PC-3 (cell line): Measurements from ENCODE around the gene KCNQ4. TPM values are rescaled to one million over a fixed set of nuclear protein-coding genes. Genes with fewer than 3 reads are reported as not detected.
A peak's percentile ranks its signal among the peaks of the same experiment; 100 is the strongest.

Source experiments
- ATAC-seq: fragments of 200-7000 bp; cut with Tn5 transposase; 2 replicates; pipeline ENCODE4 v1.9.1; 2020; ENCODE audit warnings: mild to moderate bottlenecking, moderate library complexity
- BruUV-seq: library from RNA; stranded (reverse); fragments of 400-500 nt; replicated peaks from 2 replicates; lab custom pipeline; 2021; lab: Mats Ljungman, UMichigan
- CTCF ChIA-PET: fragments of 300-600 bp; sonication (Branson Sonifier 250); formaldehyde crosslinking; loops from one replicate; lab custom pipeline; 2022; ENCODE audit warnings: antibody characterized with exemption; lab: Charles Lee
- POLR2A ChIA-PET: fragments of 300-600 bp; sonication (Branson Sonifier 250); formaldehyde crosslinking; loops from one replicate; lab custom pipeline; 2022; ENCODE audit warnings: antibody characterized with exemption; ENCODE audit not compliant: unreplicated experiment; lab: Charles Lee
- DNase-seq: peaks from one replicate; pipeline ENCODE4 v3.0.0-alpha.2; 2015
- H2AFZ ChIP-seq: fragments of 300-600 bp; sonication (generic); 2 replicates; pipeline ENCODE4 v1.6.0; 2016; ENCODE audit warnings: antibody characterized with exemption, low read length
- H3F3A ChIP-seq: fragments of 300-600 bp; sonication (generic); one replicate; pipeline ENCODE4 v1.6.0; 2017; ENCODE audit warnings: antibody characterized with exemption, low read length, control low read depth, mild to moderate bottlenecking; ENCODE audit not compliant: unreplicated experiment
- H3K27ac ChIP-seq: fragments of 300-600 bp; sonication (generic); 2 replicates; pipeline ENCODE4 v1.5.1; 2016; ENCODE audit warnings: mild to moderate bottlenecking, low read length
- H3K27me3 ChIP-seq: fragments of 300-600 bp; sonication (generic); 2 replicates; pipeline ENCODE4 v1.6.1; 2016; ENCODE audit warnings: low read length, mixed read lengths
- H3K36me3 ChIP-seq: fragments of 300-600 bp; sonication (generic); 2 replicates; pipeline ENCODE4 v1.6.1; 2016; ENCODE audit warnings: low read depth, mixed run types, low read length, mixed read lengths
- H3K4me1 ChIP-seq: fragments of 300-600 bp; sonication (generic); 2 replicates; pipeline ENCODE4 v1.5.1; 2016; ENCODE audit warnings: low read length; ENCODE audit not compliant: insufficient read depth
- H3K4me2 ChIP-seq: fragments of 300-600 bp; sonication (generic); 2 replicates; pipeline ENCODE4 v1.6.0; 2016; ENCODE audit warnings: low read length
- H3K4me3 ChIP-seq: fragments of 300-600 bp; sonication (generic); 2 replicates; pipeline ENCODE4 v1.5.1; 2016; ENCODE audit warnings: mild to moderate bottlenecking, low read length, mixed read lengths
- H3K79me2 ChIP-seq: fragments of 300-600 bp; sonication (generic); 2 replicates; pipeline ENCODE4 v1.6.1; 2017; ENCODE audit warnings: low read length, mixed read lengths
- H3K9ac ChIP-seq: fragments of 300-600 bp; sonication (generic); 2 replicates; pipeline ENCODE4 v1.6.0; 2016; ENCODE audit warnings: mild to moderate bottlenecking, low read length
- H3K9me2 ChIP-seq: fragments of 300-600 bp; sonication (generic); replicated peaks from 2 replicates; pipeline ENCODE4 v1.6.1; 2016; ENCODE audit warnings: mixed run types, low read length, mixed read lengths
- H3K9me3 ChIP-seq: fragments of 300-600 bp; sonication (generic); 2 replicates; pipeline ENCODE4 v1.6.1; 2016; ENCODE audit warnings: low read length, mixed read lengths
- H4K20me1 ChIP-seq: fragments of 300-600 bp; sonication (generic); 2 replicates; pipeline ENCODE4 v1.6.1; 2016; ENCODE audit warnings: low read length, mixed read lengths
- CTCF ChIP-seq: fragments of 300-600 bp; sonication (generic); conservative IDR thresholded peaks from 2 replicates; pipeline ENCODE4 v1.5.1; 2017; ENCODE audit warnings: antibody characterized with exemption, low read depth, mild to moderate bottlenecking, low read length
- EZH2 ChIP-seq: fragments of 300-600 bp; sonication (generic); IDR thresholded peaks from one replicate; pipeline ENCODE4 v1.6.1; 2017; ENCODE audit warnings: antibody characterized with exemption, mild to moderate bottlenecking, low read length; ENCODE audit not compliant: unreplicated experiment
- EZH2phosphoT487 ChIP-seq: fragments of 300-600 bp; sonication (generic); IDR thresholded peaks from 2 replicates; pipeline ENCODE4 v1.6.1; 2018; ENCODE audit warnings: mild to moderate bottlenecking, antibody characterized with exemption, low read length, borderline replicate concordance
- intact Hi-C: fragments of 100-400 bp; cut with micrococcal nuclease; formaldehyde crosslinking; loops from 2 replicates; pipeline ENCODE4 v1.9.0; 2023
- total RNA-seq: library from RNA; depleted of rRNA; stranded (reverse); fragments of >200 nt; gene quantifications from 2 replicates; pipeline ENCODE4 v1.2.3, GENCODE V29; 2014

Gene KCNQ4
- total RNA-seq, 1 experiment from 2014 or later = 2.5 TPM

DNA sequence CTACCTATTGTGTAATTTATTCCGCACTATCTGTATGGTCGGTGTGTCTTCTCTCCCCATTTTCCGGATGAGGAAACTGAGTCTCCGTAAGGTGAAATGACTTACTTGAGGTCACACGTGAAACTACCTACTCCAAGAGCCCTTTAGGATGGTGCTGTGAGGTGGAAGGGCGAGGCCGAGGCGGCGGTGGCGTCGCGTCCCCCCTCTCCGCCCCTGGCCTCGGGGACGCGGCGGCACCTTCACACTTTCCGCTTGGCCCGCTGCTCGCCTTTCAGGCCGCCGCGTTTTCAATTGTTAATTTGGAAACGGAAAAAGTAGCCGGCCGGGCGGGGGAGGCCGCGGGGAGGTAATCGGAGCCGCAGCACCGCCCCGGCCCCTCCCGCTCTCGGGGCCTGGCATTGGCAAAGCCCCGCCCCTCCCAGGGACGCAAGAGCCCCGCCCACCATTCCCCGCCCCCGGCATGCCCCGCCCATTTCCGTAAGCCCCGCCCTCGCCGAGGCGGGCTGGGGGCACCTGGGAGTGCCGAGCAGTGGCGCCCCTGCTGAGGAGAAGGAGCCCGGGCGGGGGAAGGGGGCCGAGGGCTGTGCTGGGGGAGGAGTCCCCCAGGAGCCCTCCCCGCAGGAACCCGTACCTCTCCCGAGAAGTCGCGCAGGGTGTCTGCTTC lies 18.6 kb downstream of the KCNQ4 start:
- no peaks in the 10 kb centered on the region for H4K20me1 ChIP-seq
- H3K4me2 ChIP-seq = peak overlapping the region; percentile 87
- no peaks in the 10 kb centered on the region for H3K9me2 ChIP-seq
- ChIA-PET POLR2A (no interaction called here), CTCF (no interaction called here)
- no peaks in the 10 kb centered on the region for H3K36me3 ChIP-seq
- H3K9ac ChIP-seq = no peak overlapping the region
- intact Hi-C loops = no loop called here
- no peaks in the 10 kb centered on the region for H3K27me3 ChIP-seq
- no peaks in the 10 kb centered on the region for H3K79me2 ChIP-seq
- H3K27ac ChIP-seq = no peak overlapping the region
- H3K4me1 ChIP-seq = peaks cover 7% of the 10 kb centered on the region
- DNase-seq (peak; percentile 75), ATAC-seq (peak; percentile 87)
- TF ChIP-seq CTCF = no peak
- no peak for TF ChIP-seq EZH2phosphoT487
- no peak for TF ChIP-seq EZH2
- peak overlapping the region; percentile 63 for H3K4me3 ChIP-seq
- no peaks in the 10 kb centered on the region for H3F3A ChIP-seq
- H2AFZ ChIP-seq = peak overlapping the region; percentile 89
- BruUV-seq = no TSS peak
- H3K9me3 ChIP-seq = no peaks in the 10 kb centered on the region

DNA sequence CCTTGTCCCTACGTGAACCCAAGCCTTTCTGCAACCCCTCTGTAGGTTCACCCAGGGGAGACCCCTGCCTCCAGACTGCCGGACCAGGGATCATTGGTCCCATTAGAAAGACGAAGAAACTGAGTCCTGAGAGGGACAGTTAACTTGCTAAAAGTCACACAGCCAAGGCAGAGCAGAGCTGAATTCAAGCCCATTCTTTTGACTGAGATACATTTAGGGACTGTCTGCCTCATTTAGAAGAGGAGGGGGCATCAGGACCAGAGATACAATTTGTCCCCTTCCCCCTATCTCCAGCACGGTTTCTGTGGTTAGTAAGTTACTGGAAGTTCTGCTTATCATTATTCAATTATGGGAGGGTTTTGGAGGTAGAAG lies 19.1 kb downstream of the KCNQ4 start:
- POLR2A ChIA-PET = no interaction called here
- Histone ChIP-seq H4K20me1 (no peaks in the 10 kb centered on the region), H3K36me3 (no peaks in the 10 kb centered on the region), H3K27me3 (no peaks in the 10 kb centered on the region), H3K9me2 (no peaks in the 10 kb centered on the region), H3K4me2 (no peak overlapping the region), H3K9me3 (no peaks in the 10 kb centered on the region), H2AFZ (no peak overlapping the region), H3F3A (no peaks in the 10 kb centered on the region), H3K9ac (no peak overlapping the region), H3K27ac (no peak overlapping the region), H3K4me1 (peaks cover 7% of the 10 kb centered on the region), H3K4me3 (no peak overlapping the region), H3K79me2 (no peaks in the 10 kb centered on the region)
- no TSS peak for BruUV-seq
- CTCF ChIA-PET = no interaction called here
- no peak for TF ChIP-seq CTCF
- TF ChIP-seq EZH2phosphoT487 = no peak
- no peak for DNase-seq
- intact Hi-C loops = no loop called here
- ATAC-seq = no peak

DNA sequence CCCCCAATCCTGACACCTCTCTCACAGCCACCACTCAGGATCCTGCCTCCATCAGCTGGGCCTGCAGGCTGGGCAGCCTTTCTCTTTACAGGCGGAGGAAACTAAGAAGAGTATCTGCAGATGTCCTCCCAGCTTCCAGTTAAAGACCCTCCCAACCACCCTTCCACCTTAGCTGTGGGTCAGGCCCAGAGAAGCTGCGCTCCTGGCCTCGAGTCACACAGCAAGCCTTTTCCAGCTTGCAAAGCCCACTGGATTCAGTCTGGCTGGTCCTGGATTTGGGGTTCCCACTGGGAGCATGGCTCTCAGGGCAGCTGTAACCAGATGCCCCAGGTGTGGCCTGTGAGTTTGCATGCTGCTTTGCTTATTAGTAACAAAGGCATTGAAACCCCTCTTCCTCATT lies 19.9 kb downstream of the KCNQ4 start:
- BruUV-seq = no TSS peak
- no peak overlapping the region for H3K4me3 ChIP-seq
- no peaks in the 10 kb centered on the region for H3F3A ChIP-seq
- no peaks in the 10 kb centered on the region for H4K20me1 ChIP-seq
- H3K9ac ChIP-seq = no peak overlapping the region
- ChIA-PET CTCF (no interaction called here), POLR2A (no interaction called here)
- no peak for DNase-seq
- TF ChIP-seq EZH2 (no peak), CTCF (no peak), EZH2phosphoT487 (no peak)
- H3K9me3 ChIP-seq = no peaks in the 10 kb centered on the region
- no peaks in the 10 kb centered on the region for H3K9me2 ChIP-seq
- intact Hi-C loops = no loop called here
- ATAC-seq = no peak
- no peaks in the 10 kb centered on the region for H3K79me2 ChIP-seq
- peaks cover 7% of the 10 kb centered on the region for H3K4me1 ChIP-seq
- H3K27ac ChIP-seq = no peak overlapping the region
- no peaks in the 10 kb centered on the region for H3K27me3 ChIP-seq
- H3K36me3 ChIP-seq = no peaks in the 10 kb centered on the region
- H3K4me2 ChIP-seq = no peak overlapping the region
- H2AFZ ChIP-seq = no peak overlapping the region
